Neural progenitor cell (in vitro differentiated cells): ENCODE results near the gene ZHX3. TPM values are rescaled to one million over a fixed set of nuclear protein-coding genes. Genes with fewer than 3 reads are reported as not detected.

Experiments used
- DNase-seq: peaks from one replicate; pipeline ENCODE4 v3.0.0-alpha.2; 2016; ENCODE audit warnings: low spot score
- H2AFZ ChIP-seq: fragments of 200-600 bp; sonication (generic); replicated peaks from 2 replicates; pipeline ENCODE4 v1.6.1; 2016; ENCODE audit warnings: antibody characterized with exemption
- H3F3A ChIP-seq: fragments of 200-600 bp; sonication (generic); 2 replicates; pipeline ENCODE4 v1.6.1; 2016; ENCODE audit warnings: antibody characterized with exemption, low read depth
- H3K27ac ChIP-seq: fragments of 200-600 bp; sonication (generic); 2 replicates; pipeline ENCODE4 v1.5.1; 2016; ENCODE audit warnings: mild to moderate bottlenecking
- H3K27me3 ChIP-seq: fragments of 200-600 bp; sonication (generic); 2 replicates; pipeline ENCODE4 v1.6.1; 2016; ENCODE audit warnings: mild to moderate bottlenecking, moderate library complexity
- H3K36me3 ChIP-seq: fragments of 200-600 bp; sonication (generic); 2 replicates; pipeline ENCODE4 v1.5.1; 2016
- H3K4me1 ChIP-seq: fragments of 200-600 bp; sonication (generic); 2 replicates; pipeline ENCODE4 v1.6.1; 2016; ENCODE audit warnings: mixed run types
- H3K4me2 ChIP-seq: fragments of 200-600 bp; sonication (generic); 2 replicates; pipeline ENCODE4 v1.6.1; 2016
- H3K4me3 ChIP-seq: fragments of 200-600 bp; sonication (generic); 2 replicates; pipeline ENCODE4 v1.5.1; 2016
- H3K79me2 ChIP-seq: fragments of 200-600 bp; sonication (generic); 2 replicates; pipeline ENCODE4 v1.6.1; 2016; ENCODE audit warnings: low read depth
- H3K9ac ChIP-seq: fragments of 200-600 bp; sonication (generic); 2 replicates; pipeline ENCODE4 v1.6.1; 2016
- H3K9me3 ChIP-seq: fragments of 200-600 bp; sonication (generic); 2 replicates; pipeline ENCODE4 v1.5.1; 2016; ENCODE audit warnings: low read depth
- H4K20me1 ChIP-seq: fragments of 200-600 bp; sonication (generic); 2 replicates; pipeline ENCODE4 v1.6.1; 2016; ENCODE audit warnings: low read depth
- H3K27ac Mint-ChIP-seq: 3 replicates; pipeline ENCODE4 v1.8.0; 2021; ENCODE audit warnings: mixed read lengths
- H3K27me3 Mint-ChIP-seq: 2 replicates; pipeline ENCODE4 v1.8.0; 2022; ENCODE audit warnings: low read depth, mild to moderate bottlenecking, inconsistent platforms, moderate library complexity, mixed read lengths; ENCODE audit not compliant: insufficient read depth
- H3K36me3 Mint-ChIP-seq: 3 replicates; pipeline ENCODE4 v1.8.0; 2021; ENCODE audit warnings: mixed read lengths
- H3K4me1 Mint-ChIP-seq: 3 replicates; pipeline ENCODE4 v1.8.0; 2021; ENCODE audit warnings: mixed read lengths
- H3K4me3 Mint-ChIP-seq: 3 replicates; pipeline ENCODE4 v1.8.0; 2021; ENCODE audit warnings: mild to moderate bottlenecking, moderate library complexity, mixed read lengths
- H3K9me3 Mint-ChIP-seq: 3 replicates; pipeline ENCODE4 v1.8.0; 2020; ENCODE audit warnings: mixed read lengths
- EZH2 ChIP-seq: fragments of 200-600 bp; sonication (generic); IDR thresholded peaks from 2 replicates; pipeline ENCODE4 v1.6.1; 2017; ENCODE audit warnings: antibody characterized with exemption, mild to moderate bottlenecking, moderate library complexity
- EZH2phosphoT487 ChIP-seq: fragments of 200-600 bp; sonication (generic); IDR thresholded peaks from 2 replicates; pipeline ENCODE4 v1.6.1; 2017; ENCODE audit warnings: antibody characterized with exemption
- total RNA-seq: library from RNA; depleted of rRNA; stranded (reverse); fragments of >200 nt; gene quantifications from 2 replicates; pipeline ENCODE4 v1.2.3, GENCODE V29; 2015; ENCODE audit warnings: low replicate concordance
- TF ChIP-seq, protein P1 (sequence below): fragments of 200-600 bp; sonication (generic); IDR thresholded peaks from 2 replicates; pipeline ENCODE4 v1.5.1; 2017; ENCODE audit warnings: antibody characterized with exemption, mild to moderate bottlenecking

ZHX3 gene
- total RNA-seq, 1 donor from 2014 or later, result 6.8 TPM

- Histone ChIP-seq H2AFZ (no peak overlapping the region), H3K4me1 (no peaks in the 10 kb centered on the region), H3K27me3 (peaks cover 24% of the 10 kb centered on the region), H4K20me1 (peaks cover 13% of the 10 kb centered on the region), H3K4me3 (no peak overlapping the region), H3K27ac (no peak overlapping the region), H3K36me3 (no peaks in the 10 kb centered on the region), H3K4me2 (no peak overlapping the region), H3K79me2 (no peaks in the 10 kb centered on the region), H3K9me3 (no peaks in the 10 kb centered on the region), H3K9ac (no peak overlapping the region), H3F3A (no peaks in the 10 kb centered on the region)
- no peak overlapping the region for H3K27ac Mint-ChIP-seq
- H3K36me3 Mint-ChIP-seq, result no peaks in the 10 kb centered on the region
- H3K9me3 Mint-ChIP-seq, result no peaks in the 10 kb centered on the region
- no peak overlapping the region for H3K4me3 Mint-ChIP-seq
- H3K27me3 Mint-ChIP-seq, result peaks cover 12% of the 10 kb centered on the region
- no peak for TF ChIP-seq EZH2phosphoT487
- no peak for TF ChIP-seq EZH2
- TF ChIP-seq, protein P1, sequence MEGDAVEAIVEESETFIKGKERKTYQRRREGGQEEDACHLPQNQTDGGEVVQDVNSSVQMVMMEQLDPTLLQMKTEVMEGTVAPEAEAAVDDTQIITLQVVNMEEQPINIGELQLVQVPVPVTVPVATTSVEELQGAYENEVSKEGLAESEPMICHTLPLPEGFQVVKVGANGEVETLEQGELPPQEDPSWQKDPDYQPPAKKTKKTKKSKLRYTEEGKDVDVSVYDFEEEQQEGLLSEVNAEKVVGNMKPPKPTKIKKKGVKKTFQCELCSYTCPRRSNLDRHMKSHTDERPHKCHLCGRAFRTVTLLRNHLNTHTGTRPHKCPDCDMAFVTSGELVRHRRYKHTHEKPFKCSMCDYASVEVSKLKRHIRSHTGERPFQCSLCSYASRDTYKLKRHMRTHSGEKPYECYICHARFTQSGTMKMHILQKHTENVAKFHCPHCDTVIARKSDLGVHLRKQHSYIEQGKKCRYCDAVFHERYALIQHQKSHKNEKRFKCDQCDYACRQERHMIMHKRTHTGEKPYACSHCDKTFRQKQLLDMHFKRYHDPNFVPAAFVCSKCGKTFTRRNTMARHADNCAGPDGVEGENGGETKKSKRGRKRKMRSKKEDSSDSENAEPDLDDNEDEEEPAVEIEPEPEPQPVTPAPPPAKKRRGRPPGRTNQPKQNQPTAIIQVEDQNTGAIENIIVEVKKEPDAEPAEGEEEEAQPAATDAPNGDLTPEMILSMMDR, result no peak
- DNase-seq, result no peak
- peaks cover 11% of the 10 kb centered on the region for H3K4me1 Mint-ChIP-seq
Measured at GRCh38 chr20:41360831-41361756, 43.6 kb upstream of the ZHX3 start.

DNA sequence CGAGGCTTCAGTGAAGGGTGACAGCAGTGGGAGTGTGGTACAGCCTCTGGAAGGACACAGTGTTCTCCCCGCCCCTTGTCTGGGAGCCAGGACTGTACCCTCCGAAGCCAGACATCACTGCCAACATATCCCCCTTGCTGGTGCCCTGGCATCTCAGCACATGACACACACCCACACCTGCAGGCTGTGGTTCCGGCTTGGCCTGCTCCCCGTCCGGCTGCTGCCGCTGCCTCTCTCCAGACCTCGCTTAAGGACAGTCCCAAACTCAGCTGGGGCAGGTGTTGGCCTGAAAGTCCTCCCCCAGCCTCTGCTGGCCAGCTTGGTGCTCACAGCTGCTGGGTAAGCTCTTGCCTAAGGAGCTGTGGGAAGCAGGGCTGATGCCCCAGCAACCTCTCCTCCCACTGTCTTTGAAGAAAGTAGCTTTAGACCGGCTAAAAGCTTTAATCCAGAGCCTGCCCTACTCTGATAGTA is 42.0 kb upstream of the ZHX3 start:
- Histone ChIP-seq H2AFZ (no peak overlapping the region), H3K36me3 (no peaks in the 10 kb centered on the region), H3F3A (no peaks in the 10 kb centered on the region), H3K9me3 (no peaks in the 10 kb centered on the region), H3K27ac (no peak overlapping the region), H3K4me1 (no peaks in the 10 kb centered on the region), H3K4me2 (no peak overlapping the region), H3K27me3 (peaks cover 9% of the 10 kb centered on the region), H3K4me3 (no peak overlapping the region), H3K9ac (no peak overlapping the region), H4K20me1 (peaks cover 3% of the 10 kb centered on the region), H3K79me2 (no peaks in the 10 kb centered on the region)
- H3K36me3 Mint-ChIP-seq, result no peaks in the 10 kb centered on the region
- no peaks in the 10 kb centered on the region for H3K9me3 Mint-ChIP-seq
- H3K4me3 Mint-ChIP-seq, result no peak overlapping the region
- no peak for DNase-seq
- H3K27me3 Mint-ChIP-seq, result peaks cover 7% of the 10 kb centered on the region
- H3K27ac Mint-ChIP-seq, result no peak overlapping the region
- H3K4me1 Mint-ChIP-seq, result peaks cover 7% of the 10 kb centered on the region
- no peak for TF ChIP-seq EZH2
- TF ChIP-seq, protein P1, result no peak

DNA sequence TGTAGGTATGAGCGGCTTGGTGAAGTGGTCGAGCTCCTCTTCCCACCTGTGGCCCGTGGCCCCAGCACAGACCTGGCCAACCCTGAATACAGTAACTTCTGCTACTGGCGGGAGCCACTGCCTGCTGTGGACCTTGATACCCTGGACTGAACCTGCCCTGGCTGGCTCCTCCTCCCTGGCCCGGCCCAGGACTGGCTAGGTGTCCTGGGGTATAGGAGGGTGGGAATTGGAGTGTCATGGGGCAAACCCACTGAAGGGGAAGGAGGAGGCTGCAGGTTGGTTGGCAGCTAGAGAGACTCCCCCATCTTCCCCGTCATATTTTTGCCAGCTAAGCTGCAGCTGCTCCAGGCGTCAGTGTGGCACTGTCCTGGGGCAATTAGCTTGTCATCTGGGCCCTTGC is 41.2 kb upstream of the ZHX3 start:
- no peaks in the 10 kb centered on the region for H3K9me3 Mint-ChIP-seq
- no peak overlapping the region for H3K4me3 Mint-ChIP-seq
- H3K4me1 ChIP-seq, result no peaks in the 10 kb centered on the region
- no peak overlapping the region for H3K9ac ChIP-seq
- no peak for DNase-seq
- H3K4me2 ChIP-seq, result no peak overlapping the region
- no peaks in the 10 kb centered on the region for H3K36me3 ChIP-seq
- peaks cover 4% of the 10 kb centered on the region for H3K27me3 Mint-ChIP-seq
- H3K9me3 ChIP-seq, result no peaks in the 10 kb centered on the region
- H3K4me3 ChIP-seq, result no peak overlapping the region
- H3K27me3 ChIP-seq, result peaks cover under 1% of the 10 kb centered on the region
- H2AFZ ChIP-seq, result no peak overlapping the region
- no peak overlapping the region for H3K27ac Mint-ChIP-seq
- no peaks in the 10 kb centered on the region for H3K79me2 ChIP-seq
- no peaks in the 10 kb centered on the region for H3K36me3 Mint-ChIP-seq
- peaks cover 3% of the 10 kb centered on the region for H4K20me1 ChIP-seq
- peaks cover 7% of the 10 kb centered on the region for H3K4me1 Mint-ChIP-seq
- no peak for TF ChIP-seq EZH2phosphoT487
- TF ChIP-seq, protein P1, result no peak
- TF ChIP-seq EZH2, result no peak
- H3K27ac ChIP-seq, result no peak overlapping the region
- no peaks in the 10 kb centered on the region for H3F3A ChIP-seq
